GM12878 (cell line): Measurements from ENCODE around the gene DTNA. TPM values are rescaled to one million over a fixed set of nuclear protein-coding genes. Genes with fewer than 3 reads are reported as not detected.

Experiments
- ATAC-seq: fragments of 200-7000 bp; cut with Tn5 transposase; 3 replicates; pipeline ENCODE4 v1.9.1; 2020; ENCODE audit warnings: mild to moderate bottlenecking, moderate library complexity
- BruUV-seq: library from RNA; stranded (reverse); fragments of 400-500 nt; replicated peaks from 2 replicates; lab custom pipeline; 2021; lab: Mats Ljungman, UMichigan
- CTCF ChIA-PET: fragments of 300-600 bp; sonication (Branson Sonifier 250); formaldehyde crosslinking; extraction: SDS; loops from one replicate; lab custom pipeline; 2021; ENCODE audit warnings: inconsistent platforms; lab: Yijun Ruan, JAX
- POLR2A ChIA-PET: fragments of 350-600 bp; formaldehyde crosslinking; extraction: SDS; loops from one replicate; lab custom pipeline; 2021; ENCODE audit warnings: inconsistent platforms; lab: Charles Lee
- RAD21 ChIA-PET: fragments of 300-600 bp; sonication (Branson Sonifier 250); formaldehyde crosslinking; loops from one replicate; lab custom pipeline; 2023; ENCODE audit warnings: antibody characterized with exemption; ENCODE audit not compliant: unreplicated experiment; lab: Charles Lee
- SMC1A ChIA-PET: fragments of 300-600 bp; sonication (Branson Sonifier 250); formaldehyde crosslinking; loops from one replicate; lab custom pipeline; 2023; ENCODE audit not compliant: unreplicated experiment, uncharacterized antibody; lab: Charles Lee
- DNase-seq: peaks from one replicate; pipeline ENCODE4 v3.0.0-alpha.2; 2011; ENCODE audit warnings: low read depth, low spot score
- FAIRE-seq: peaks from 3 replicates; lab custom pipeline; 2011; peaks lifted over from hg19 to GRCh38; lab: Jason Lieb, UNC
- H2AFZ ChIP-seq: 2 replicates; pipeline ENCODE4 v1.6.0; 2011; ENCODE audit warnings: low read depth, low read length, control low read depth; ENCODE audit not compliant: control insufficient read depth
- H3K27ac ChIP-seq: 2 replicates; pipeline ENCODE4 v1.5.1; 2011; ENCODE audit warnings: control low read depth; ENCODE audit not compliant: control insufficient read depth, insufficient read depth
- H3K27me3 ChIP-seq, 2 experiments: replicated peaks in 1 of 2; 2 replicates each; pipeline versions ENCODE4 v1.6.0 to v1.6.1; 2011; ENCODE audit warnings: low read length in 1 of 2; ENCODE audit not compliant: control insufficient read depth in 2 of 2, insufficient read depth in 2 of 2
- H3K36me3 ChIP-seq, 2 experiments: 2 replicates each; pipeline ENCODE4 v1.5.1; 2011; ENCODE audit warnings: low read length in 1 of 2; ENCODE audit not compliant: control insufficient read depth in 2 of 2, insufficient read depth in 2 of 2
- H3K4me1 ChIP-seq: 2 replicates; pipeline ENCODE4 v1.6.1; 2011; ENCODE audit warnings: mild to moderate bottlenecking, low read length, moderate library complexity, mixed read lengths; ENCODE audit not compliant: control insufficient read depth, insufficient read depth
- H3K4me2 ChIP-seq: 2 replicates; pipeline ENCODE4 v1.6.0; 2011; ENCODE audit warnings: control low read depth; ENCODE audit not compliant: control insufficient read depth, insufficient read depth
- H3K4me3 ChIP-seq: fragments of 200-600 bp; sonication (generic); 2 replicates; pipeline ENCODE4 v1.5.1; 2016
- H3K79me2 ChIP-seq: 2 replicates; pipeline ENCODE4 v1.6.0; 2011; ENCODE audit warnings: low read length; ENCODE audit not compliant: control insufficient read depth, insufficient read depth
- H3K9ac ChIP-seq: 2 replicates; pipeline ENCODE4 v1.8.0; 2011; ENCODE audit warnings: low read length, control low read depth, mixed read lengths; ENCODE audit not compliant: control insufficient read depth, insufficient read depth
- H3K9me3 ChIP-seq: replicated peaks from 3 replicates; pipeline ENCODE4 v1.5.1; 2011; ENCODE audit warnings: mild to moderate bottlenecking, low read length; ENCODE audit not compliant: control insufficient read depth, insufficient read depth
- H4K20me1 ChIP-seq: 2 replicates; pipeline ENCODE4 v1.6.0; 2011; ENCODE audit not compliant: control insufficient read depth, insufficient read depth
- BRCA1 ChIP-seq: IDR thresholded peaks from 2 replicates; pipeline ENCODE4 v1.6.1; 2011; ENCODE audit warnings: low read depth, low read length, improper control_type of control experiment
- CBX3 ChIP-seq: fragments of 200-600 bp; sonication (generic); IDR thresholded peaks from 2 replicates; pipeline ENCODE4 v1.6.1; 2016; ENCODE audit warnings: low read depth, borderline replicate concordance
- EP300 ChIP-seq, 2 experiments: fragments of 150-350 bp in 1 of 2; IDR thresholded peaks; 2 replicates each; pipeline ENCODE4 v1.6.1; 2011 to 2012; ENCODE audit warnings: low read depth in 2 of 2, low read length in 2 of 2, borderline replicate concordance in 1 of 2, improper control_type of control experiment in 1 of 2, inconsistent platforms in 1 of 2; ENCODE audit not compliant: control insufficient read depth in 1 of 2
- GATAD2B ChIP-seq: fragments of 450-650 bp; conservative IDR thresholded peaks from 2 replicates; pipeline ENCODE4 v1.6.1; 2017; ENCODE audit warnings: low read depth, mild to moderate bottlenecking, moderate library complexity
- HCFC1 ChIP-seq: fragments of 150-350 bp; IDR thresholded peaks from 2 replicates; pipeline ENCODE4 v1.6.1; 2014; ENCODE audit warnings: low read length
- KLF5 ChIP-seq: fragments of 450-650 bp; IDR thresholded peaks from 2 replicates; pipeline ENCODE4 v1.6.1; 2014; ENCODE audit warnings: mild to moderate bottlenecking; ENCODE audit not compliant: partially characterized antibody
- LARP7 ChIP-seq: fragments of 450-650 bp; IDR thresholded peaks from 2 replicates; pipeline ENCODE4 v1.6.1; 2017; ENCODE audit warnings: mild to moderate bottlenecking
- MYB ChIP-seq: fragments of 150-350 bp; IDR thresholded peaks from 2 replicates; pipeline ENCODE4 v1.6.1; 2014; ENCODE audit warnings: mild to moderate bottlenecking, low read depth, low read length, borderline replicate concordance
- NR2F1 ChIP-seq: fragments of 450-650 bp; conservative IDR thresholded peaks from 2 replicates; pipeline ENCODE4 v1.6.1; 2017; ENCODE audit warnings: mild to moderate bottlenecking
- STAT3 ChIP-seq: IDR thresholded peaks from 2 replicates; pipeline ENCODE4 v1.6.1; 2011; ENCODE audit warnings: low read depth, low read length, improper control_type of control experiment
- TCF12 ChIP-seq: IDR thresholded peaks from 2 replicates; pipeline ENCODE4 v1.6.1; 2011; ENCODE audit warnings: low read depth, mild to moderate bottlenecking, low read length
- ZBED1 ChIP-seq: IDR thresholded peaks from 2 replicates; pipeline ENCODE4 v1.6.1; 2016; ENCODE audit warnings: borderline replicate concordance
- ZNF217 ChIP-seq: fragments of 450-650 bp; IDR thresholded peaks from 2 replicates; pipeline ENCODE4 v1.6.1; 2017; ENCODE audit warnings: antibody characterized with exemption, mild to moderate bottlenecking
- ZNF24 ChIP-seq: fragments of 450-650 bp; IDR thresholded peaks from 2 replicates; pipeline ENCODE4 v1.6.1; 2017; ENCODE audit warnings: antibody characterized with exemption, mild to moderate bottlenecking
- WGBS: methylation state at CpG from one replicate; pipeline ENCODE4 v1.1.6; 2016; ENCODE audit warnings: low lambda C conversion rate; ENCODE audit not compliant: insufficient replicate concordance, insufficient coverage; ENCODE audit errors: missing lambda C conversion rate; 5-methylcytosine and 5-hydroxymethylcytosine counted together
- in situ Hi-C: fragments of 300-500 bp; cut with MboI; formaldehyde crosslinking; loops from 9 replicates; pipeline ENCODE4 v1.14.3; 2018; ENCODE audit warnings: mixed read lengths
- intact Hi-C: fragments of 100-400 bp; cut with micrococcal nuclease; formaldehyde crosslinking; loops from one replicate; pipeline ENCODE4 v1.14.2; 2022; ENCODE audit not compliant: unreplicated experiment
- polyA plus RNA-seq, 11 experiments: library from polyadenylated mRNA; depleted of rRNA in 4 of 11; unstranded in 6 of 11; stranded (reverse) in 5 of 11; fragments of >200 nt; fragmentation: Nextera tagmentation in 4 of 11; fragmentation: Illumina TruSeq in 1 of 11; extraction: Ambion mirVana in 4 of 11; extraction: Trizol in 1 of 11; gene quantifications; 1 replicate in 1 of 11; 2 replicates in 10 of 11; pipeline versions ENCODE4 v1.2.1 to v1.2.3, GENCODE V29; 2011 to 2016; ENCODE audit warnings: inconsistent platforms in 2 of 11, missing spikeins in 2 of 11, low read depth in 1 of 11
- total RNA-seq, 4 experiments: library from RNA; depleted of rRNA in 3 of 4; stranded (reverse); fragments of >200 nt in 3 of 4; fragmentation: Illumina TruSeq in 1 of 4; extraction: Trizol in 1 of 4; gene quantifications; 2 replicates each; pipeline versions ENCODE4 v1.2.1 to v1.2.3, GENCODE V29; 2013 to 2021
- TF ChIP-seq, protein P1 (sequence below): fragments of 450-650 bp; IDR thresholded peaks from 2 replicates; pipeline ENCODE4 v1.6.1; 2017; ENCODE audit warnings: low read depth, mild to moderate bottlenecking, moderate library complexity
- TF ChIP-seq, protein P2 (sequence below): fragments of 450-650 bp; IDR thresholded peaks from 2 replicates; pipeline ENCODE4 v1.6.1; 2017; ENCODE audit warnings: mild to moderate bottlenecking, low read depth, inconsistent platforms; ENCODE audit not compliant: poor library complexity, severe bottlenecking
- TF ChIP-seq, protein P3 (sequence below): fragments of 450-650 bp; IDR thresholded peaks from 2 replicates; pipeline ENCODE4 v1.6.1; 2017; ENCODE audit warnings: borderline replicate concordance
- TF ChIP-seq, protein P4 (sequence below): fragments of 150-350 bp; IDR thresholded peaks from 2 replicates; pipeline ENCODE4 v1.6.1; 2016; ENCODE audit warnings: low read depth, low read length

The DTNA gene
- total and polyA plus RNA-seq, 10 of the 15 experiments (the other 5 are each of a cell fraction or from before 2014, with no cell fraction given) = 0.26 to 8.6 (median 0.53) TPM

DNA sequence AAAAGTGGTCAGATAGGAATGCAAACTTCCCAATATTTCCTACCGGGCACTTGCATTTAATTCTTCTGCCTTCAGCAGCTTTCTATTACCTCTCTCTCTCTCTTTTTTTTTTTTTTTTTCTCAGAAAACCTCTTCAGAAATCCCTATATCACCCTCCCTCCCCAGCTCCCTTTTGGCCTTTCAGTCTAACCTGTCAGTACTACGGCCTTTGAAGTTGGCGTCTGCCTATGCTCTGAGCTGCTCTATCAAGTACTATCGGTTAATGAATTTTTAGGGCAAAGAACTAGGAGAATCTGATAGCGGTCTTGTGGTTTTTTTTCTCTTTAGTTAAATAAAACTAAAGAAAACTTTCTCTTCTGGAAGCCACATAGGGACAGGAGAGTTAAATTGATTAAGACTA is 208.8 kb downstream of the DTNA start:
- no peak overlapping the region for H2AFZ ChIP-seq

More for the DNA sequence above, 208.8 kb downstream of the DTNA start:
- ATAC-seq (no peak), DNase-seq (no peak), FAIRE-seq (no peak)
- intact Hi-C loops = no loop called here
- TF ChIP-seq, protein P1, sequence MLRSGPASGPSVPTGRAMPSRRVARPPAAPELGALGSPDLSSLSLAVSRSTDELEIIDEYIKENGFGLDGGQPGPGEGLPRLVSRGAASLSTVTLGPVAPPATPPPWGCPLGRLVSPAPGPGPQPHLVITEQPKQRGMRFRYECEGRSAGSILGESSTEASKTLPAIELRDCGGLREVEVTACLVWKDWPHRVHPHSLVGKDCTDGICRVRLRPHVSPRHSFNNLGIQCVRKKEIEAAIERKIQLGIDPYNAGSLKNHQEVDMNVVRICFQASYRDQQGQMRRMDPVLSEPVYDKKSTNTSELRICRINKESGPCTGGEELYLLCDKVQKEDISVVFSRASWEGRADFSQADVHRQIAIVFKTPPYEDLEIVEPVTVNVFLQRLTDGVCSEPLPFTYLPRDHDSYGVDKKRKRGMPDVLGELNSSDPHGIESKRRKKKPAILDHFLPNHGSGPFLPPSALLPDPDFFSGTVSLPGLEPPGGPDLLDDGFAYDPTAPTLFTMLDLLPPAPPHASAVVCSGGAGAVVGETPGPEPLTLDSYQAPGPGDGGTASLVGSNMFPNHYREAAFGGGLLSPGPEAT = no peak
- TF ChIP-seq, protein P2, sequence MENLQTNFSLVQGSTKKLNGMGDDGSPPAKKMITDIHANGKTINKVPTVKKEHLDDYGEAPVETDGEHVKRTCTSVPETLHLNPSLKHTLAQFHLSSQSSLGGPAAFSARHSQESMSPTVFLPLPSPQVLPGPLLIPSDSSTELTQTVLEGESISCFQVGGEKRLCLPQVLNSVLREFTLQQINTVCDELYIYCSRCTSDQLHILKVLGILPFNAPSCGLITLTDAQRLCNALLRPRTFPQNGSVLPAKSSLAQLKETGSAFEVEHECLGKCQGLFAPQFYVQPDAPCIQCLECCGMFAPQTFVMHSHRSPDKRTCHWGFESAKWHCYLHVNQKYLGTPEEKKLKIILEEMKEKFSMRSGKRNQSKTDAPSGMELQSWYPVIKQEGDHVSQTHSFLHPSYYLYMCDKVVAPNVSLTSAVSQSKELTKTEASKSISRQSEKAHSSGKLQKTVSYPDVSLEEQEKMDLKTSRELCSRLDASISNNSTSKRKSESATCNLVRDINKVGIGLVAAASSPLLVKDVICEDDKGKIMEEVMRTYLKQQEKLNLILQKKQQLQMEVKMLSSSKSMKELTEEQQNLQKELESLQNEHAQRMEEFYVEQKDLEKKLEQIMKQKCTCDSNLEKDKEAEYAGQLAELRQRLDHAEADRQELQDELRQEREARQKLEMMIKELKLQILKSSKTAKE = no peak
- TF ChIP-seq NR2F1 = no peak
- TF ChIP-seq EP300 (IDR thresholded peaks at IDR 0.05; ENCODE audit: borderline replicate concordance in 1 of 2, control insufficient read depth in 1 of 2, low read depth in 2 of 2, low read length in 2 of 2) = no peak
- no peak for TF ChIP-seq ZBED1
- TF ChIP-seq MYB = no peak
- TF ChIP-seq, protein P3, sequence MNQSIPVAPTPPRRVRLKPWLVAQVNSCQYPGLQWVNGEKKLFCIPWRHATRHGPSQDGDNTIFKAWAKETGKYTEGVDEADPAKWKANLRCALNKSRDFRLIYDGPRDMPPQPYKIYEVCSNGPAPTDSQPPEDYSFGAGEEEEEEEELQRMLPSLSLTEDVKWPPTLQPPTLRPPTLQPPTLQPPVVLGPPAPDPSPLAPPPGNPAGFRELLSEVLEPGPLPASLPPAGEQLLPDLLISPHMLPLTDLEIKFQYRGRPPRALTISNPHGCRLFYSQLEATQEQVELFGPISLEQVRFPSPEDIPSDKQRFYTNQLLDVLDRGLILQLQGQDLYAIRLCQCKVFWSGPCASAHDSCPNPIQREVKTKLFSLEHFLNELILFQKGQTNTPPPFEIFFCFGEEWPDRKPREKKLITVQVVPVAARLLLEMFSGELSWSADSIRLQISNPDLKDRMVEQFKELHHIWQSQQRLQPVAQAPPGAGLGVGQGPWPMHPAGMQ = no peak
- no peak for TF ChIP-seq GATAD2B
- no peak for TF ChIP-seq ZNF217
- TF ChIP-seq LARP7 = no peak
- TF ChIP-seq, protein P4, sequence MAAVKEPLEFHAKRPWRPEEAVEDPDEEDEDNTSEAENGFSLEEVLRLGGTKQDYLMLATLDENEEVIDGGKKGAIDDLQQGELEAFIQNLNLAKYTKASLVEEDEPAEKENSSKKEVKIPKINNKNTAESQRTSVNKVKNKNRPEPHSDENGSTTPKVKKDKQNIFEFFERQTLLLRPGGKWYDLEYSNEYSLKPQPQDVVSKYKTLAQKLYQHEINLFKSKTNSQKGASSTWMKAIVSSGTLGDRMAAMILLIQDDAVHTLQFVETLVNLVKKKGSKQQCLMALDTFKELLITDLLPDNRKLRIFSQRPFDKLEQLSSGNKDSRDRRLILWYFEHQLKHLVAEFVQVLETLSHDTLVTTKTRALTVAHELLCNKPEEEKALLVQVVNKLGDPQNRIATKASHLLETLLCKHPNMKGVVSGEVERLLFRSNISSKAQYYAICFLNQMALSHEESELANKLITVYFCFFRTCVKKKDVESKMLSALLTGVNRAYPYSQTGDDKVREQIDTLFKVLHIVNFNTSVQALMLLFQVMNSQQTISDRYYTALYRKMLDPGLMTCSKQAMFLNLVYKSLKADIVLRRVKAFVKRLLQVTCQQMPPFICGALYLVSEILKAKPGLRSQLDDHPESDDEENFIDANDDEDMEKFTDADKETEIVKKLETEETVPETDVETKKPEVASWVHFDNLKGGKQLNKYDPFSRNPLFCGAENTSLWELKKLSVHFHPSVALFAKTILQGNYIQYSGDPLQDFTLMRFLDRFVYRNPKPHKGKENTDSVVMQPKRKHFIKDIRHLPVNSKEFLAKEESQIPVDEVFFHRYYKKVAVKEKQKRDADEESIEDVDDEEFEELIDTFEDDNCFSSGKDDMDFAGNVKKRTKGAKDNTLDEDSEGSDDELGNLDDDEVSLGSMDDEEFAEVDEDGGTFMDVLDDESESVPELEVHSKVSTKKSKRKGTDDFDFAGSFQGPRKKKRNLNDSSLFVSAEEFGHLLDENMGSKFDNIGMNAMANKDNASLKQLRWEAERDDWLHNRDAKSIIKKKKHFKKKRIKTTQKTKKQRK = no peak
- no peak for TF ChIP-seq STAT3
- no peak for TF ChIP-seq BRCA1
- no peak for TF ChIP-seq KLF5
- TF ChIP-seq CBX3 = no peak
- TF ChIP-seq HCFC1 = no peak
- no peak for TF ChIP-seq TCF12
- TF ChIP-seq ZNF24 = no peak
- Histone ChIP-seq H3K36me3 (no peaks in the 10 kb centered on the region), H3K4me2 (no peak overlapping the region), H3K4me3 (no peak overlapping the region), H3K79me2 (no peaks in the 10 kb centered on the region), H4K20me1 (no peaks in the 10 kb centered on the region), H3K9me3 (no peaks in the 10 kb centered on the region), H3K4me1 (no peaks in the 10 kb centered on the region), H3K27ac (no peak overlapping the region), H3K27me3 (no peaks in the 10 kb centered on the region), H3K9ac (no peak overlapping the region)
- no TSS peak for BruUV-seq
- ChIA-PET POLR2A (no interaction called here), RAD21 (no interaction called here), SMC1A (no interaction called here), CTCF (no interaction called here)
- 62% methylated on average over 5 of the region's 5 CpGs for WGBS
- in situ Hi-C loops = no loop called here
